Measurements from ENCODE around the gene SLC24A3. TPM values are rescaled to one million over a fixed set of nuclear protein-coding genes. Genes with fewer than 3 reads are reported as not detected.

Gene SLC24A3
- total RNA-seq, 1 donor from 2014 or later = 0.10 TPM

DNA sequence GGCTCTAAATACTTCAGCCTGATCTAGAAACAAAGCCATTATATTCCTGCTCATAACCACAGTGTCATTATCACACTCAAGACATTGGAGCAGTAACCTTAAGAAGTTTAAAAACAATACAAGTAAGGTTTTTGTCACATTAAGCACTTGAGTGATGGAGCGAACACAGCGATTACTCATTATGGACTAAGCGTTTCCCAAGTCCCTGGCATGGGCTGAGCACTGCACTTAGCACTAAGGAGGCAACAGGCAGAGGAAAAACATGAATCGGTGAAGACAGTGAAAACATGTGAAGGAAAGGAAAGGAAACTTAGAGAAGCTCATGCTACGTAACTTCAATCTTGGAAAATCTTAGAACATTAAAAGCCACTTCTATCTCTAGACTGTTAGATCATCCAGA, 108.7 kb downstream of the SLC24A3 start:
- Mint-ChIP-seq H3K9me3 (ENCODE audit: low read depth) (peaks cover 4% of the 10 kb centered on the region), H3K27ac (ENCODE audit: unreplicated experiment) (no peak overlapping the region), H3K27me3 (ENCODE audit: low read depth) (peaks cover 2% of the 10 kb centered on the region), H3K4me3 (ENCODE audit: unreplicated experiment) (no peak overlapping the region), H3K4me1 (ENCODE audit: low read depth) (no peaks in the 10 kb centered on the region), H3K36me3 (ENCODE audit: low read depth) (no peaks in the 10 kb centered on the region)
- DNase-seq (ENCODE audit: low spot score) = no peak
- TF ChIP-seq, protein P1, sequence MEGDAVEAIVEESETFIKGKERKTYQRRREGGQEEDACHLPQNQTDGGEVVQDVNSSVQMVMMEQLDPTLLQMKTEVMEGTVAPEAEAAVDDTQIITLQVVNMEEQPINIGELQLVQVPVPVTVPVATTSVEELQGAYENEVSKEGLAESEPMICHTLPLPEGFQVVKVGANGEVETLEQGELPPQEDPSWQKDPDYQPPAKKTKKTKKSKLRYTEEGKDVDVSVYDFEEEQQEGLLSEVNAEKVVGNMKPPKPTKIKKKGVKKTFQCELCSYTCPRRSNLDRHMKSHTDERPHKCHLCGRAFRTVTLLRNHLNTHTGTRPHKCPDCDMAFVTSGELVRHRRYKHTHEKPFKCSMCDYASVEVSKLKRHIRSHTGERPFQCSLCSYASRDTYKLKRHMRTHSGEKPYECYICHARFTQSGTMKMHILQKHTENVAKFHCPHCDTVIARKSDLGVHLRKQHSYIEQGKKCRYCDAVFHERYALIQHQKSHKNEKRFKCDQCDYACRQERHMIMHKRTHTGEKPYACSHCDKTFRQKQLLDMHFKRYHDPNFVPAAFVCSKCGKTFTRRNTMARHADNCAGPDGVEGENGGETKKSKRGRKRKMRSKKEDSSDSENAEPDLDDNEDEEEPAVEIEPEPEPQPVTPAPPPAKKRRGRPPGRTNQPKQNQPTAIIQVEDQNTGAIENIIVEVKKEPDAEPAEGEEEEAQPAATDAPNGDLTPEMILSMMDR (IDR thresholded peaks at IDR 0.05) = no peak

DNA sequence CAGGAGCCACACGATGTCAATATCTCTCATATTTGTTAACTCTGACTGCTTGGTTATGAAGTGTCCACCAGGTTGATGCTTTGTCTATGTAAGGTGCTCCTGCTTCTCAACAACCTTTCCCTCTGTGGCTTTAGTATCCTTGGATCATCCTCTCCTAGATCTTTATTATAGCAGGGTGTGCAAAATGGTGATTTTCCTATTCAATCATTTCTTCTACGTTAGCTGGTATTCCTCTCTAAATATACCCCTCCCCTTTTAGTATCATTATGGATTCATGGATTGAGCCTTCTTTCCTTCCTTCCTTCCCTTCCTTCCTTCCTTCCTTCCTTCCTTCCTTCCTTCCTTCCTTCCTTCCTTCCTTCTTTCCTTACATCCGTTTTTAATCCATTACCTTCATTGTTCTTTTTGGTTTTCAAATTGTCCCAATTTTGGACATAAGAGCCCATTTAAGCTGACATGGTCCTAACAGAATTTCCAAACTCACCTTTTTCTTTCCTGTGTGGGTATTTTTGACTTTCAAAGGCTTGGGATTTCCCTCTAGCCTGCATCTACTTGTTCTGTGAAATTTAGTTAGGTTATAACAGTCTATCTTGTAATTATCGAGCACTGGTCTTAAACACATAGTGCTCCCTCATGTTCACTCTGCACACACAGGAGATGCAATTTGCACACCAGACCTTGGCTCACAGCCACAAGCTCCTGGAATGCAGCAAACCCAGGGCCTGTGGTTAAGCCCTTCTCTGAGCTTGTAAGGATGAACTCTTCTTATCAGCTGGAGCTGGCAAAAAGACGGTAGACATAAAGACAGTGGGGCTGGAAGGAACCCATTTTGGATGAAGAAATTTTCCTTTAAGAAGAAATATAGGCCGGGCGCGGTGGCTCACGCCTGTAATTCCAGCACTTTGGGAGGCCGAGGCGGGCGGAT, 109.9 kb downstream of the SLC24A3 start:
- Mint-ChIP-seq H3K36me3 (ENCODE audit: low read depth) (no peaks in the 10 kb centered on the region), H3K4me3 (ENCODE audit: unreplicated experiment) (no peak overlapping the region), H3K27ac (ENCODE audit: unreplicated experiment) (no peak overlapping the region), H3K9me3 (ENCODE audit: low read depth) (peaks cover 4% of the 10 kb centered on the region), H3K27me3 (ENCODE audit: low read depth) (peaks cover 2% of the 10 kb centered on the region), H3K4me1 (ENCODE audit: low read depth) (no peaks in the 10 kb centered on the region)
- TF ChIP-seq, protein P1 (IDR thresholded peaks at IDR 0.05) = no peak
- DNase-seq (ENCODE audit: low spot score) = no peak

DNA sequence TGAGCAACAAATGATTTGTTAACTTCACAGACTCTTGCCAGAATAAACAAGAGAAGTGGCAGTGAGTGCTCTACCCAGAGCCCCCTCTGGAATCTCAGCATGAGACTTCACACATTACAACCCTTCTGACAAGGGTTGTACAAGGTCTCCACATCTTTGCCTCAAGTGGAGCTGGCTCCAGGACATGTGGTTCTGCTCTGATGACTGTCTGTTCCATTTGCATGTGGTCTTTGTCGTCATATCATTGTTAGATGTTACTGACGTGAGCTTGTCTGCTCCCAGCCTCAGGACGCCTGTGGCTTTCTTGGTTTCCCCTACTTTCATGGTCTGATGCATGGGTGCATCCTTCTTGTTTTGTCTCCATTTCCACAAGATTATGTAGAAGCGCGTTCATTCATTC, 115.0 kb downstream of the SLC24A3 start:
- Mint-ChIP-seq H3K9me3 (ENCODE audit: low read depth) (no peaks in the 10 kb centered on the region), H3K36me3 (ENCODE audit: low read depth) (no peaks in the 10 kb centered on the region), H3K4me1 (ENCODE audit: low read depth) (no peaks in the 10 kb centered on the region), H3K27ac (ENCODE audit: unreplicated experiment) (no peak overlapping the region), H3K27me3 (ENCODE audit: low read depth) (peaks cover 5% of the 10 kb centered on the region), H3K4me3 (ENCODE audit: unreplicated experiment) (no peak overlapping the region)
- no peak for DNase-seq (ENCODE audit: low spot score)
- TF ChIP-seq, protein P1 (IDR thresholded peaks at IDR 0.05) = no peak

DNA sequence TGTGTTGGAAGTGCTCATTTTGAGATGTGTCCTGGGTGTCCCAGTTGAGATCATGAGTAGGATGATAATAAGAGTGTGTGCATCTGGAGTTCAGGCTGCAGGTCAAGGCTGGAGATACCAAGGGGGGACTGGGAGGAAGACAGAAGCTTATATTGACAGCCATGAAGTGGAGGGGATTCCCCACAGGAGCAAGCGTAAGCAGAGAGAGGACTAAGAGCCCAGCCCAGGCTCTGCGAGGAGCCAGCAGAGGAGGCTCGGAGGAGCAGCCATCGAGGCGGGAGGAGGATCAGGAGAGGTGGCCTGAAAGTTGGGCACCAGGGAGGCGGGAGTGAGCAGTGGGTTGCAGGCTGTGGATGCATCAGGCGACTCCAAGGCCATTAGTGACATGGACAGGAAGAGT, 116.2 kb downstream of the SLC24A3 start:
- Mint-ChIP-seq H3K36me3 (ENCODE audit: low read depth) (no peaks in the 10 kb centered on the region), H3K27me3 (ENCODE audit: low read depth) (peaks cover 5% of the 10 kb centered on the region), H3K4me3 (ENCODE audit: unreplicated experiment) (no peak overlapping the region), H3K27ac (ENCODE audit: unreplicated experiment) (no peak overlapping the region), H3K9me3 (ENCODE audit: low read depth) (no peaks in the 10 kb centered on the region), H3K4me1 (ENCODE audit: low read depth) (no peaks in the 10 kb centered on the region)
- no peak for DNase-seq (ENCODE audit: low spot score)
- TF ChIP-seq, protein P1 (IDR thresholded peaks at IDR 0.05) = no peak

DNA sequence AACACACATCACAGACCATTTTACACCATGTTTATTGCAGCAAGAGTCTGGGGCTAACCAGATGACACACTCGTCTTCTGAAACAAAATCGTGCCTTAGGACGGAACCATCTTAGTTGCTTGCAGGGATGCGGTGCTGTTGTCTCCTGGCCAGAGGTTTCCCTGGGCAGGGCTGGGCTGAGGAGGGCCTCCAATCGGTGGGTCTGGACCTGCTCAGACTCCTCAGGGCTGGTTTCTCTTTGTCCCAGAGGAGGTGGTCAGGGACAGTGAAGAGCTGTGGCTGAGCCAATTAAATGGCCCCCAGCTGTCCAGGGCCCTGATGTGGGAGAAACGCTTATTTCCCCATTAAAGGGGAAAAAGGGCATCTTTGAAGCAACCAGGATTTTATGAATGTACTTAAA, 117.6 kb downstream of the SLC24A3 start:
- TF ChIP-seq, protein P1 (IDR thresholded peaks at IDR 0.05) = no peak
- H3K9me3 Mint-ChIP-seq (ENCODE audit: low read depth) = no peaks in the 10 kb centered on the region
- no peak for DNase-seq (ENCODE audit: low spot score)
- H3K36me3 Mint-ChIP-seq (ENCODE audit: low read depth) = no peaks in the 10 kb centered on the region
- no peaks in the 10 kb centered on the region for H3K4me1 Mint-ChIP-seq (ENCODE audit: low read depth)
- no peak overlapping the region for H3K4me3 Mint-ChIP-seq (ENCODE audit: unreplicated experiment)
- no peak overlapping the region for H3K27ac Mint-ChIP-seq (ENCODE audit: unreplicated experiment)
- H3K27me3 Mint-ChIP-seq (ENCODE audit: low read depth) = peaks cover 5% of the 10 kb centered on the region

All from chondrocyte (in vitro differentiated cells).